GM19324 (cell line): Measurements from ENCODE around the gene DCXR.

Source experiments
- ATAC-seq: cut with Tn5 transposase; IDR thresholded peaks from one replicate; pipeline ENCODE4 v1.9.1; 2021; ENCODE audit warnings: mild to moderate bottlenecking, moderate library complexity; ENCODE audit not compliant: unreplicated experiment, low FRiP score

Gene DCXR

DNA sequence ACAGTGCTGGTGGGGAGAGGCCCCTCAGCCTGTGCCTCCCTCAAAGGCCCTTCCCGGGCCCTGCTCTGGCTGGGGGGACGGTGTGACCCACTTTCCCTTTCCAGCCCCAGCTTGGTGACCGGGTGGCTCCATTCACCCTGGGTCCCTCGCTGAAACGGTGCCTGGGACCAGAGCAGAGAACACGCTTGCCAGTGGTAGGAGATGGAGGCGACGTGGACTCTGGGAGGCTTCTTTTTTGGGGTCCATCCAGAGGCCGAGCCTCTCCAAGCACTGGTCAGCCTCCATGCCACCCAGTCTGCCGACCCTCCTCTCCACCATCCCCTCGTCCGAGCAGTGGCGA is 22.6 kb downstream of the DCXR start:
- ATAC-seq = no peak

DNA sequence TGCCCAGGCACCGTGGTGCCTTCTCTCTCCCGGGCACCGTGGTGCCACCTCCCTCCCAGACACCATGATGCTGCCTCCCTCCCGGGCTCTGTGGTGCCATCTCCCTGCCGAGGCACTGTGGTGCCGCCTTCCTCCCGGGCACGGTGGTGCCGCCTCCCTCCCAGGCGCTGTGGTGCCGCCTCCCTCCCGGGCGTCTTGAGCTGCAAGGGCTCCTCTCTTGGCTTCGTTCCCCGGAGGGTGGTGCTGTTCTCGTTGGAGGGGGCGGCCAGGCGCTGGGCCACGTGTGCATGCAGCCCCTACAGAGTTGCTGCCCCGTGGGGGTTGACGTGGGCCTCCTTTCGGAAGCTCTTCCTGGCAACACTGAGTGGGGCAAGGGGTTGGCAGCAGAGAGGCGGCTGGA is 23.1 kb downstream of the DCXR start:
- ATAC-seq = no peak

DNA sequence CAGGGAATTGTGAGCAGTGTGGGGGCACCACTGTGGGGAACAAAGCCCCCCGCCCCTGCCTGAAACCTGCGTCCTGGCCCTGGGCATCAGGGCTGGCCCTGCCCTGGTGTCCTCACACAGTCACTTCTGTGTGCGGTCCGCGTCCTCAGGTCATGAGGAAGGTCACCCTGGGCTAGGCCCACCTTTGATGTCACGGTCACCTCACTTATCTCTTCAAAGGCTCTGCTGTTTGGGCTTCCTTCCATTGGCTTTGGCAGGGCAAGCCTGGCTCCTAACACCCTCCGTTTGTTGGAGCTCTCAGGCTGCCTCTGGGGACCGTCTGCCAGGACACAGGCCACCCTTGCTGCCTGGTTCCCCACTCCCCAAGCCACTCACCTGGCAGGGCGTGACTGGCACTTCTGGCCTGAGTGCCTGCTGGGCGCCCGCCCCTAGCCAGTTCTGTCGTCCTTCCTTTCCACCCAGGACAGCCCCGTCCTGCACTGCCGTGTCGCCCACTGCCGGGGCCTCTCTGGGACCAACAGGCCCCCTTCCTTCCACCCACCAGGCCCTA is 23.6 kb downstream of the DCXR start:
- no peak for ATAC-seq

DNA sequence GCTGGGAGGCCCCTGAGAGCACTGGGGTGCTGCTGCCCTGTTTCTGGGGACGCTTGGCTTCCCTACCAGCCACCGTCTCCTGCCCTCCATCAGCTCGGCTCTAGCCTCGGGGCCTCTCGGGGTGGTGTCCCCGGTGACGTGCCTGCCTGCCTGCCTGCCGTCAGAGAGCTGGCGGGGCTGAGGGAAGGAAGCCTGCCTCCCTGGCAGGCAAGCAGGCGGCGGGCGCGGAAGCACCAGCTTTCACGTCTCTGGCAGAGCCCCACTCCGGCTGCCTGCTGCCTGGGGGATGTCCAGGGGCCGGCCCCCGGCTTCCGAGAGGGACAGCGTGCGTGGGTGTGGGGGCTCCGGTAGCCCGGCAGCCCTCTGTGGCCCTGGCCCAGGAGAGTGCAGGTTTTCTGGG is 24.2 kb downstream of the DCXR start:
- no peak for ATAC-seq

DNA sequence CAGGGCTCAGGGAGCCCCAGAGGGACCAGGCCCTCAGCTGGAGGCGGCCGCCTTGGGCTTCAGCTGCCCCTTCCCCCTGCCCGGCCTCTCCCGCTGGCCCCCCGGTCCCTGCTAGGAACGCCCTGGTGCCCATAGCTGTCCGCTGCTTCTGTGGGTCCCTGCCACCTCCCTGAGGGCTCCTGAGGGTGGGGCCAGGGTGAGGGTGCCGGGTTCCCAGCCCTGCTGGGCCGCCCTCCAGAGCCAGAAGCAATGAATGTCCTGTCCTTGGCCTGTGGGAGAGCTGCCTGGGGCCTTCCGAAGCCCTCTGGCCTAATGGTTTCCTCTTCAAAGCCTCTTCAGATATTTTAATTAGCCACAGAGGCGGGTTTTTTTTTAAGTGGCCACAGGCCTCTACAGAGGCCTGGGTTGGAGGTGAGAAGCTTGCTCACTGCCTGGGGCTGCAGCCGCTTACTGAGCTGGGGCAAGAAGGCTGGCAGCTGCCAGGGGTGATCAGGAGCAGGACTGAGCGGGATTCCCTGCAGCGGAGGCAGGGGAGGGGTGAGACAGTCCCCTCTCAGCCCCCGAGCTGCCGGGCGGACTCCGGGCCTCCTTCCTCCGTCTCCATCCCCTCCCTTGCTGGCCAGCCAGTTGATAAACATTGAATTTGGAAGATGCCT is 24.7 kb downstream of the DCXR start:
- no peak for ATAC-seq

DNA sequence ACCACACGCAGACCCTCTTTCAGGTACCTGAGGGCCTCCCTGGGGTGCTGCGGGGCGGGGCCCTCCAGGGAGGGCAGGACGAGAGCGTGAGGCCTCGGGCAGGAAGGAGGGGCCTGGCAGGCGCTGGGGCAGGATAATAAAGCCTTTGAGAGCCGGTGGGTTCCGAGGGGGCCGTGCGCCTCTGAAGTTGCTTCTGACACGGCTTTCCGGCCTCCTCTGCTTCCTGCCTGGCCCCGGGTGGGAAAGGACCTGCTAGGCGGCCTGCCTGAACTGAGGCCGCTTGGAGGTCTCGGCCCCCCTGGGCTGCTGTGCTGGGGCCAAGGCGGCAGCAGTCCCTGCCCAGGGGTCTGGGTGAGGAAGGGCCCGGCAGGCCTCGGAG is 25.2 kb downstream of the DCXR start:
- ATAC-seq = no peak

DNA sequence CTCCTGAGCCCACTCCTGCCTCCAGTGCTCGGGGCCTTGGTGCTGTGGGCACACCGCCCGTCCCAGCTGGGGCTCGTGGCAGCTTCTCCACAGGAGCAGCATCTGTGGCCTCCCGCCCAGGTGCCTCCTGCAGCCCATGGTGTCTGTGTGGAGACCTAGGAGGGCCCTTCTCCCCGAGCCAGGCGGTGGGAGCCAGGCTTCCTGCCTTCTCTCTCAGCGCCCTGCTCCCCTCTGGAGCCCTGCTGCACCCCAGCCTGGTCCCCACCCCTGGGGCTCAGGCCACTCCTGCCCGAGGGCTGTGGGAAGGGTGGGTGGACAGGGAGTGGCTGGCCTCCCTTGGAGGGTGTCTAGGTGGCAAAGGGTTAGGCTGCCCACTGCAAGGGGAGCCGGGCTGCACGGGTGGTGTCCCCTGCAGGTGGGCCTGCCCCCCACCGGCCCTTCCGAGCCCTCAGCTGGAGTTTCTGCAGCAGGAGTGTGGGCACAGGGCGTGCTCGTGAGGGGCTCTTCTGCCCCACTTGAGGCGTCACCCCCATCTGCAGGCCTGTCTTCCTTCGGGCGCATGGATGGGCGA is 25.8 kb downstream of the DCXR start:
- no peak for ATAC-seq

DNA sequence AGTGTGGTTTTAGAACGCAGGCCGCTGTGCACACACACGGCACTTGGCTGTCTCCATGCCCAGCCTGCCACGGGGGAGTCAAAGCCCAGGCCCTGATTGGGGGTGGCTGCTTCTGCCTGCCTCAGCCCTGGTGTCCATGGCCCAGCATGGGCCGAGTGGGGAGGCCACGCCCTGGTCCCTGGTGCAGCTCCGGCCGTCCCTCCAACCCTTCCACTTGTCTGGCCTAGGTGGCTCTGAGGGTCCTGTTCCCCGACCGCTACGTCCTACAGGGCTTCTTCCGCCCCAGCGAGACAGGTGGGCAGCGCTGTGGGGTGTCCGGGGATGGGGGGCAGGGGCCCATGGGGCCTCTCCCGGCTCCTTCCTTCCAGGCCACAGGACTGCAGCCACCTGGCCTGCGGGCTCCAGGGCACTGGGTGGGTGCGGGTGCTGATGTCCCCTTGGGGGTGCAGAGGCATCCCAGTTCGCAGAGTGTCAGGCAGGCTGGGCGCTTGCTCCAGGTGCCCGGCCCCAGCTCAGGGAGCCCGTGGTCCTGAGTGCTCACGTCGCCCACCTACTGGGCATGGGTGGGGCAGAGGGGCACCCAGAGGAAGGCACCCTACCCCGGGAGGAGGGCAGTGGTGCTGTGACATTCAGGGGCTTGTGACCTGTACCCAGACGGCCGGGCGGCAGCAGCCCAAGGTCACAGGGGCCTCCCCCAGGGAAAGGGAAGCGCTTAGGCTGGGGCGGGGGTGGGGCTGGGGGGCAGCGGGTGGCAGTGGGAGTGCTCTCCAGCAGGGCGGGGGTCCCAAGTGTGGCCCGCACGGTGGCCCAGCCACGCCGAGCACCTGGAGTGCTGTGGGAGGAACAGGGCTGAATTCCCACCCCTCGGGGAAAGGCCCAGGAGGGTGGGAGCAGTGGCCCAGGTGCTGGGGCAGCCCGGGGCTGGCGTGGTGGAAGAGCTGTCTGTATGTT is 26.6 kb downstream of the DCXR start:
- ATAC-seq = no peak

DNA sequence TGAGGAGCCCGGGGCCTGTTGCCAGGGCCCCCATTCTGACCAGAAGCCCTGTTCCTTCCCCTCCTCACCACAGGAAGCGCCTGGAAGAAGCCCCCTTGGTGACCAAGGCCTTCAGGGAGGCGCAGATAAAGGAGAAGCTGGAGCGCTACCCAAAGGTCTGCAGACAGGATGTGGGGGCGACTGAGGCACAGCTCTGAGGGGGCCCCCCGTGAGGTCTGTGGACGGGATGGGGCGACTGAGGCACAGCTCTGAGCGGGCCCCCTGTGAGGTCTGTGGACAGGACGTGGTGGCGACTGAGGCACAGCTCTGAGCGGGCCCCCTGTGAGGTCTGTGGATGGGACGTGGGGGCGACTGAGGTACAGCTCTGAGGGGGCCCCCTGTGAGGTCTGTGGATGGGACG is 28.1 kb downstream of the DCXR start:
- ATAC-seq = no peak

DNA sequence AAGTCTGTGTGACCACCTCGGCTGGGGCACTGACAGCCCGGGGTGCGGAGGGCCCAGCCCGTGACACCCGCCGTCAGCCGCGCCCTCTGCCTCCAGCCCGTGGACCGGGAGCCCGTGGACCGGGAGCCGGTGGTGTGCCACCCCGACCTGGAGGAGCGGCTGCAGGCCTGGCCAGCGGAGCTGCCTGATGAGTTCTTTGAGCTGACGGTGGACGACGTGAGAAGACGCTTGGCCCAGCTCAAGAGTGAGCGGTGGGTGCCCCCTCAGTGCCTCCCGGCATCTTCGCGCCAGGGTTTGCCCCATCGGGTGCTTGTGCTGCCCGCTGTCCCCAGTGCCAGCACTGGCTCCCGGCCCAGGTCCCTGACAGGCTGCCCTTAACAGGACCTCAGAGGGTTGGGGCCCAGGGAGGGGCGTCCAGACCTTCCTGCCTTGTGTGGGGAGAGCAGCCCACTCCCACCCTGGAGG is 28.5 kb downstream of the DCXR start:
- ATAC-seq = no peak

DNA sequence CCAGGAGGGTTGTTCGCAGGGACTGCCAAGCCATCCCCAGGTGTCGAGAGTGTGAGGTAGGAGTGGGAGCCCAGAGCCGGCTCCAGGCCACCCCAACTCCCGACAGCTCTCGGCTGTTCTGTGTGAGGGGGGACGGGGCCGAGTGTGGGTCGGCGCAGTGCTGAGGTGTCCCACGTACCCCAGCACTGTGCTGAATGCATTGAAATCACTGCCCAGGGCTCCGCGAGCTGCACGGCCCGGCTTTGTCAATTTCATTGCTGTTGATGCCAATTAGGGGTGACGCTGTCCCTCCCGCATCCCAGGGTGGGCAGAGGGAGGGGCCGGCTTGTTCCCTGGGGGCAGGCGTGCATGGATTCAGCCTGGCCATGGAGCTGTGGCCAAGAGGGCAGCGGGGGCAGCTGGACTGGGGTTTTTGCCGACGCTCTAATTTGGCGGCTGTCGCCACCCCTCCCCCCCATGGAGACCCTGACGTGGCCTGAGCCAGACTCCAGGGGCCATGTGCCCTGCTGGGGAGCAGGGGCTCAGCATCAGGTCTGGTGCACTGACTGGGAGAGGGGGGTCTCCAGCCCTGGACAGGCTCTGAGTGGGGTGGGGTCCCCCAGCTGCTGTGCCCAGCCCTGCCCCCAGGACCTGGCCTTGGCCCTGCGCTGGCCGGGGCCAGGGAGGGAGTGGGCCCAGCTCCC is 29.1 kb downstream of the DCXR start:
- ATAC-seq = no peak

DNA sequence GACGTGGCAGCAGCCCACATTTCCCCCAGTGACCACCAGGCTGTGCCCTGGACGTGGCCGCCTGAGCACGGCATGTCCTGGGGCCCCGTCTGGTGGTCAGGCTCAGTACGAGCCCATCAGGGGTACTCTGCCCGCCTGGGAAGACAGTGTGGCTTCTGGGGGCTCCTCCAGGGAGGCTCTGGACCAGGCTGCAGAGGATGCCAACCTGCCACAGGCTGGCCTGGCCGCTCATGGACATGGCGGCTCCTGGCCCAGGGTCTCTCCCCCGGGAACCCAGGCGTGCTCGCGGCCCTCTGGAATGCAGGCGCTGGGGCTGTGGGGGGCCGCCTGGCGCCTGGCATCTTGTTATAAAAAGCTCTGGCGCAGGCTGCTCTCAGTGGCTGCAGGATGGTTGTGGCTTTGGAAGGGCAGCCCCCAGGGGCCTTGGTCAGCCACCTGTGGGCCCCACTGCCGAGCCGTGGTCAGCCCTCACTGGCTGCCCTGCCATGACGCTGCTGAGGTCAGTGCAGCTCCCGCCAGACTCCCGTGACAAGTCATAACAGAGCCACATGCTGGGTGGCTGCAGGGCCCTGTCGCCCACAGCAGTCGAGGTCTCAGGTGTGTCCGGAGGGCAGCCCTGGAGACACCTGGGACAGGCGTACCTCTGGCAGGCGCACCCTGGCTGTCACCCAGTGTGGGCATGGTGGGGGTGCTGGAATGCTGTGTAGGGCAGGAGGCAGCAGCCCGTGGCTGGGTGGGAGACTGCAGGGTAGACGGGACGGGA is 29.8 kb downstream of the DCXR start:
- no peak for ATAC-seq

DNA sequence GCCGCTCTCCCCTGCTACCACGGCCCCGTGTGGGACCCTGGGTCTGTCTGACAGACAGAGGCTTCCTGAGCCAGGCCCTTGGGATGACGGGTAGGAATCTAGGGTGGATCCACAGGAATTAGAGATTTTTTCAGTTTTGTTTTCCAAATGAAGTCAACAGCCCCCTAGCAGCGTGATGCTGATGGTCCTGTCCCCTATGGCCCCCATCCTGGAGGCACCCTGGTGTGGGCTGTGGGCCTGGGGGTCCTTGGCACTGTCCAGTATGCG is 30.3 kb downstream of the DCXR start:
- ATAC-seq = no peak

DNA sequence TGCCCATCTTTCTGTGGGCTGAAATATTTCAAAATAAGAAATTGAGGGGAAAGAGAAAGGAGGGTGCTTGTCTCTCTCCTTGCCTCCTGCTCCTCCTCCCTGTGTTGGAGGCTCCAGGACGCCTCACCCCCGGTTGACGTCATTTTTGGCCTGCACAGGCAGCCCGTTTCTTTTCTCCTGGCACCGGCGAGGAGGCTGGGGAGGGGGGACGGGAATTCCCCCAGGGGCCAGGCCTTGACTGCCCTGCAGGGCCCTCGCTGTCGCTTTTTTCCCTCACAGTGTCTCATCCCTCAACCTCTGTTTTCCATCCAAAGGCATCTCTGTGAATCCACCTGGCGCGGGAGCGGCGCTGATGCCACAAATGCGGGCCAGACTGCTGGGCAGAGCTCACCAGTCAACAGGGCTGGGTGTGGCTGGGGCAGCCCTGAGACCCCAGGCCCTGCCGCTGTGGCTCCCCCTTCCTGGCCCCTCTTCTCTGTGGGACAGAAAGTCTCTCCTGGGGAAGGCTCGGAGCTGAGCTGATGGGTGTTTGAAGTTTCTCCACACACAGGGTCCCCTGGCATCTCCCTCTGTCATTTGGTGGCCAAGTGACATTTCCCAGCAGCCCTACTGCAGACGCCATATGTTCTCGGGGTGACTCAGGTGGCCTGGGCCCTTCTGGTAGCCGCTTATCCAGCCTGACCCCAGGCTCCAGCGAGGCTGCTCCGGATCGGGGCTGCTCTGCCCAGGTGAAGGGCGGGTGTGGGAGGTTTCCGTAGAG is 30.8 kb downstream of the DCXR start:
- ATAC-seq = no peak

DNA sequence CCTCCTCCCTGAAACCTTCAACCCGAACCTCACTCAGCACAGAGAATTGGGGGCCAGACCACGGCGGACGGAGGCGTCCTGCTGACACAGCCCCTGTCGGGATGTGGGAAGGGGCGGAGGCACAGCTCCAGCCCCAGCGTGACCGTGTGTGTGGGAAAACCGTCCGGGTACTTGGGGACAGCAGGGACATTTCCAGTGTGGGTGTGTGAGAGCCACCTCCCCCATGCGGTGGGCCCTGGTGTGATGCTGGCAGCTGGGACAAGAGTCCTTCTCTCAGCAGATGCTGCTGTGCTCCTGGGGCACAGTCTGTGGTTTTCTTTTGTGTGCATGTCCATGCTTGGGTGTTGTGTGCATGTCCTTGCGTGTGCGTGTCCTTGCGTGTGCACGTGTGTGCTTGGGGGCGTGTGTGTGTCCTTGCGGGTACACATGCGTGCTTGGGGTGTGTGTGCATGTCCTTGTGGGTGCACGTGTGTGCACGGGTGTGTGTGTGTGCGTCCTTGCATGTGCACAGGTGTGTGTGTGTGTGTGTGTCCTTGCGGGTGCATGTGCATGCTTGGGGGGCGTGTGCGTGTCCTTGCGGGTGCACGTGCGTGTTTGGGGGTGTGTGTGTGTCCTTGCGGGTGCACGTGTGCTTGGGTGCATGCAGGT is 31.7 kb downstream of the DCXR start:
- ATAC-seq = no peak

DNA sequence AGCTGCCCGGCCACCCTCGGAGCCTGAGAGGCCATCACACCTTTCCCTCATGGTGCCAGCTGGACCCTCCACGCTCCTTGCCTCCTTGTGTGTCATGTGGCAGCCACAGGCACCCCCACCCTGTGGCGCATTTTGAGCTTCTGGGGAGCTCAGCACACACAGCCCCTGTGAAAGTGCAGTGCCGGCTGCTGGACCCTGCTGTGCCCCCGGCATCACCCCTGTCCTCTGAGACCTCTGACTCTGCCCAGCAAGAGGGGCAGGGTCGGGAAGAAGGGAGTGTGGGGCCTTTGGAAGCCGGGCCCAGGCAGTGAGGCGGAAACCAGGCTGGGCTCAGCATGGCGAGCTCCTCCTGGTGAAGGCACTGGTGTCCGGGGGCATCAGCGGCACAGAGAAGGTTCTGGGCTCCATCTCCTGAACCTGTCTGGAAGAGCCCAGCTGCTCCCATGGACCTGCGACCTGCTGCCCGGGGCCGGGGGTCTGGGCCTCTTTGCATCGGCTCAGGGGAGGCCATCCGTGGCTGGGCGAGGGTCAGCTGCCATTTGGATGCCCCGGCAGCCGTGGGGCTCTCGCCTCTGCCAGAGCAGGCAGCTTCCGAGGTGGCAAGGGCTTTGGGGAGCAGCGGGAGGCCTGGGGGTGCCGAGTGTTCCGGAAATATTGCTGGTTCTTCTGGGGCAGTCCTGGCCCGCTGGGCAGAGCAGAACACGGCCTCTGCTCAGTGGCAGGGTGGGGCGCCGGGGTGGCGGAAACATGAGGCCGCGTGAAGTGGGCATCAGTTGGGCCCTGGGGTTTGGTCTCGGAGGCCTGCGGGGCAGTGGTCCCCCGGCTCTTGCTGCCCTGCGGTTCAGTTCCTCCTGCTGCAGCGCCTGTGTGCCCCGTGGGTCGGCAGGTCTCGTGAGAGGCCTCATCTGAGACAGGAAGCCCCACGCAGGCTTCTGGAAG is 32.7 kb downstream of the DCXR start:
- ATAC-seq = no peak

DNA sequence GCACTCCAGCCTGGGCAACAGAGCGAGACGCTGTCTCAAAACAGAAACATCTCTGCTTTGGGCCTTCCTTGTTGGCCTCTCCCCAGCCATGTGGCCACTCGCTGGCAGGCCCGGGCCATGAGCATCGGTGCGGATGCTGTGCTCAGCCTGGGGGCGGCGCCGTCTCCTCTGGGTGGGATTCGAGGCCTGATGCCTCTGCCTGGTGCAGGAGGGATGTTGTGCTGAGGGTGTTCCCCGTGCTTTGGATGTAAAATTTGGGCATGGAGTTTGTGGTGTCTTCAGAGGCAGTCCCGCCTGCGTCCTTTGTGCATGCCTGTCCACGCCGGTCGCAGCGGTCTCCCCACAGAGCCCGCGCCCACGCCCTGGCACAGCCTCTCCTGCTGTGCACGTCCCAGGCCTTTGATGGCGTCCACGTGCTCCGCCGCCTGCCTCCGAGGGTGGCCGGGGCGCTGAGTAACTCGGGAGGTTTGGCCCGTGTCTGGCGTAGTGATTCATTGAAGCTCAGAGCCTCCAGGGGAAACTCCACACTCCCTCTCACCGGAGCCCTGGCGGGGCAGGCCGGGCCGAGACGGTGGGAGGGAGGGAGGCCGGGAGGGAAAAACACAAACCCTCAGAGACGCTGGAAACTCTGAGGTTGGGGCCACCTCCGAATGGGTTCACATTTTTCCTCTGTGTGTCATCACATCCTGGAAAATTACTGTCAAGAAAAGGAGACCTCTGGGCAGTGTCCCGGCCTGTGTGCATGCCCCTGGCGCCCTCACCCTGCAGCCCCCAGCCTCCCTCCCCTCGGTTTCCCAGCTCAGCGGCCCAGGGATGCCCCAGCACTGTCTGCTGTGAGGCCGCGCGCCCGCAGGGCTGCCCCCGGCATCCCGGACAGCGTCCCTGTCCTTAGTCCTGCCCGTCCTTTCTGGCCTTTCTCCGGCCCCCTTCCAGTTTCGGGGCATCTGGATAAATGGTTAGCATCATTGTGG is 33.8 kb downstream of the DCXR start:
- ATAC-seq = no peak
